Astrocyte of the cerebellum (primary cell): ENCODE measurements around the gene KIAA1614.

Source experiments
- DNase-seq: peaks from one replicate; pipeline ENCODE4 v3.0.0-alpha.2; 2011; ENCODE audit warnings: low read depth
- H3K4me3 ChIP-seq: 2 replicates; pipeline ENCODE4 v1.5.1; 2011; ENCODE audit warnings: mild to moderate bottlenecking, low read depth, low read length, moderate library complexity
- CTCF ChIP-seq: IDR thresholded peaks from 2 replicates; pipeline ENCODE4 v1.5.1; 2012; ENCODE audit warnings: low read length, low read depth, moderate library complexity, mild to moderate bottlenecking; ENCODE audit errors: missing control alignments
- in situ Hi-C: cut with HindIII; loops from 2 replicates; pipeline ENCODE4 v1.10.0; 2017; ENCODE audit warnings: low sequenced_read_pairs

The KIAA1614 gene

GRCh38 chr1:180915426-180915965 lies 2.8 kb downstream of the KIAA1614 start:
- no peak overlapping the region for H3K4me3 ChIP-seq
- in situ Hi-C loops: loop anchor here (25.0 kb wide), 1 partner anchor 97 kb away; the partner anchor contains the start of gene STX6
- no peak for DNase-seq
- TF ChIP-seq CTCF: no peak

- in situ Hi-C loops: loop anchor here (25.0 kb wide), 1 partner anchor 96 kb away; the partner anchor contains the start of gene STX6
- DNase-seq: no peak
- TF ChIP-seq CTCF: no peak
- H3K4me3 ChIP-seq: no peak overlapping the region
Observed at GRCh38 chr1:180916012-180916770, 3.5 kb downstream of the KIAA1614 start.

GRCh38 chr1:180916771-180917170 lies 4.1 kb downstream of the KIAA1614 start:
- TF ChIP-seq CTCF: no peak
- in situ Hi-C loops: loop anchor here (25.0 kb wide), 1 partner anchor 96 kb away; the partner anchor contains the start of gene STX6
- DNase-seq: no peak
- no peak overlapping the region for H3K4me3 ChIP-seq

GRCh38 chr1:180917306-180918065 lies 4.8 kb downstream of the KIAA1614 start:
- no peak for TF ChIP-seq CTCF
- DNase-seq: no peak
- H3K4me3 ChIP-seq: no peak overlapping the region
- in situ Hi-C loops: loop anchor here (25.0 kb wide), 1 partner anchor 95 kb away; the partner anchor contains the start of gene STX6

- in situ Hi-C loops: loop anchor here (25.0 kb wide), 1 partner anchor 94 kb away; the partner anchor contains the start of gene STX6
- TF ChIP-seq CTCF: no peak
- H3K4me3 ChIP-seq: no peak overlapping the region
- no peak for DNase-seq
Observed at GRCh38 chr1:180918519-180918918, 5.8 kb downstream of the KIAA1614 start.

GRCh38 chr1:180919183-180919700 lies 6.5 kb downstream of the KIAA1614 start:
- no peak for DNase-seq
- no peak for TF ChIP-seq CTCF
- in situ Hi-C loops: loop anchor here (25.0 kb wide), 1 partner anchor 93 kb away; the partner anchor contains the start of gene STX6
- no peak overlapping the region for H3K4me3 ChIP-seq
